HS-5 (cell line): ENCODE data around the gene SPCS2.
"Not testable (repeated sequence)": the region's sequence is repeated elsewhere in the genome, so short reads cannot be mapped to it uniquely, and the experiment has no call there.

Experiments used
- DNase-seq: peaks from one replicate; pipeline ENCODE4 v3.0.0-alpha.2; 2012; ENCODE audit warnings: low read depth

Gene SPCS2

DNA sequence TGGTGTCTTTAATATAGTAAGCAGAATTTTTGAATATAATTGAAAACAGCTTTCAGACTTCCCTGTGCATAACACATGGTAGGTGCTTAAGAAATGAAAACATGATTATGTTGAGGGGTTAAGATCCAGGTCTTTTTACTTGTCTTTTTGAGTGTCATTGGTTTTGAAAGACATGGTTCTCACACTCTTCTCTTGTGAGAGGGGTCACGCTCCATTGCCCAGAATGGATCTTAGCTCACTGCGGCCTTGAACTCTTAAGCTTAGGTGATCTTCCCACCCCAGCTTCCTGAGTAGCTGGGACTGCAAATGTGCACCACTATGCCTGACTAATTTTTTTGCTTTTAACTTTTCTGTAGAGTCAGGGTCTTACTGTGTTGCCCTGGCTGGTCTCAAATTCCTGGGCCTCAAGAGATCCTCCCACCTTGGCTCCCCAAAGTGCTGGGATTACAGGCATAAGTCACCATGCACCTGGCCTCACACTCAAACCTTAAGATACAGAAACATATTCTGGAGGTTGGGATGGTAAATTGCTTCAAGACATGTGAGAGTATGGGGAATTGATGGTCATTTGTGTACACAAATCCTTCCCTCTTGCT is 1.4 kb downstream of the SPCS2 start:
- DNase-seq = no peak

- DNase-seq = no peak
Measured at GRCh38 chr11:74951226-74951625, 2.2 kb downstream of the SPCS2 start.

DNA sequence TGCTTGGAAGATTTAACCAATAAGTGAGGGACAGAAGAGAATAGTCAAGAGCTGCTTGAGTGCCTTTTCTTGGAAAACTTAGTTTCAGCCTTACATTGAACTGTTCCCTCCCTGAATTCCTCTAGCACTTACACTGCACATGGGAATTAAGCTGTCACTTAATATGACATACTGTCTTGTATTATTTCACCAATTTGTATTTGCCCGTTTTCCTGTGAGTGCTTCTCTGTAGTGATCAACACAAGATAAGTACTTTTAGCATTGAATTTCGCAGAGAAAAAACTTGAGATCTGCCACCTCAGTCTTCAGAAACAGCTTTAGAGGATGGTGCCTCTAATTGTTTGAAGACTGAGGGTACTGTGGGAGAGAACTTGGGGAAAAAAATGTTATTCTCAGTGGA is 3.7 kb downstream of the SPCS2 start:
- no peak for DNase-seq

GRCh38 chr11:74953451-74953850 is 4.4 kb downstream of the SPCS2 start:
- DNase-seq = no peak

DNA sequence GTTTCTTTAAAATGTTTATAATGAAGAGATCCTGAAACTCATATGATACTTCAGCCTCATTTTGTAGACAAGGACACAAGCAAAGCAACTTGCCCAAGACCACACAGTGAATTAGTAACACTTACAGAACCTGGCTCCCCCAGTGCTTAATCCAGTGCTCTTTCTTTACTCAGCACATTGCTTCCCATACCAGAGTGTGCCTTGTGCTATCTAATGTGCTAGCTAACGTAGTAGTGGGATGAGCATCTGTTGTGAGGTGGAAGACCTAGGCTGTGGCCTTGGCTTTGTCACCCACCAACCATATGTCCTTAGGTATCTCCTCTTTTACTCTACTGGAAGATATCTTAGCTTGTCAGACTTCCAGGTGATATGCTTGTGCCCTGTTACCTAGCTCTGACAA is 5.1 kb downstream of the SPCS2 start:
- DNase-seq = no peak

DNA sequence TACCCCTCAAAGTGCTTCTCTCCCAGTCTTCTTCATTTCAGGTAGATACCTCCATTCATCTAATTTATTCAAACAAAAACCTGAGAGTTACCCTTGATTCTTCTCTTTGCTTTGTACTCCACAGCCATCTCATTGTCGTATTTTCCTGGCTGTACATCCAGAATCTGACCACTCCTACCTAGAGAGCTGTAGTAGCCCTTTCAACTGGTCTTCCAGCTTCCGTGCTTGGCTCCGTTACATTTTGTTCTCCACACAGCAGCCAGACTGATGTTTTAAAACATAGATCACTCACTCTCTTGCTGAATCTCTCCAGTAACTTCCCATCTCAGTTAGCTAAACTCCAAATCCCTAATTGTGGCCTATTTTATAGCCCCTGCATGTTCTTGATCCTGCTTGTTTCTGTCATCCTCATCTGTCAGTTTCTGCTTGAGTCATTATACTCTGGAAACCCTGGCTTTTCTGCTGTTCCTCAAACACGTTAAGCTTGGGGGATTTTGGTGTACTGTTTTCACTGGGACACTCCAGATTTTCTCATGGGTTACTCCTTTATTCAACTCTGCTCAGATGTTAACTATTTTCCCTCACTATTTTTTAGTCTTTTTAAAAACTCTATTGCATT is 7.4 kb downstream of the SPCS2 start:
- DNase-seq = no peak

- DNase-seq = no peak
Measured at GRCh38 chr11:74957937-74958629, 9.0 kb downstream of the SPCS2 start.

- not testable (repeated sequence) for DNase-seq
Measured at GRCh38 chr11:74960128-74960527, 11.1 kb downstream of the SPCS2 start.

DNA sequence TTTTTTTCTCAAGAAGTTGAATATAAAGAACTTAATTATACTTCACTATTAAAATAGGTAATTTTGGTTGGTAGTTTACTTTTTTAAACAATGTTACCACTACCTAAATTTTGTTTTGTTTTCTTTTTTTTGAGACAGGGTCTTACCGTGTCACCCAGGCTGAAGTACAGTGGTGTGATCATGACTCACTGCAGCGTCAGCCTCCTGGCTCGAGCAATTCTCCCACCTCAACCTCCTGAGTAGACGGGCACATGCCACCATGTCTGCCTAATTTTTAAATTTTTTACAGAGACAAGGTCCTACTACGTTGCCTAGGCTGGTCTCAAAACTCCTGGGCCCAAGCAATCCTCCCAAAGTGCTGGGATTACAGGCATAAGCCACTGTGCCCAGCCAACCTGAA is 17.6 kb downstream of the SPCS2 start:
- no peak for DNase-seq

DNA sequence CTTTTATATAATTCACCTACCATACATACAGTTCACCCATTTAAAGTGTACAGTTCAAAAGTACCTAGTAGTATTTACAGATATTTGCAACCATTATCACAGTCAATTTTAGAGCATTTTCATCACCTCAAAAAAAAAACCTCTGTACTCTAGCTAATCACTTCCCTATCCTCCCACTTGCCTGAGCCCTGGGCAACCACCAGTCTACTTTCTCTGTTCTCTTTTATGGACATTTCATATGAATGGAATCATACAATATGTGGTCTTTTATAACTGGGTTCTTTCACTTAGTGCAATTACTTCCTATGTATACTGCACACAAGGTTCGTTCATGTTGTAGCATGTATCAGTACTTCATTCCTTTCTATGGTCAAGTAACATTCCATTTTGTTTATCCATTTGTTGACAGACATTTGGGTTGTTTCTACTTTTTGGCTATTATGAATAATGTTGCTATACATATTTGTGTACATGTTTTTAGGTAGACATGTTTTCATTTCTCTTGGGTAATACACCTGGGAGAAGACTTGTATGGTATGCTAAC is 21.9 kb downstream of the SPCS2 start:
- DNase-seq = no peak

DNA sequence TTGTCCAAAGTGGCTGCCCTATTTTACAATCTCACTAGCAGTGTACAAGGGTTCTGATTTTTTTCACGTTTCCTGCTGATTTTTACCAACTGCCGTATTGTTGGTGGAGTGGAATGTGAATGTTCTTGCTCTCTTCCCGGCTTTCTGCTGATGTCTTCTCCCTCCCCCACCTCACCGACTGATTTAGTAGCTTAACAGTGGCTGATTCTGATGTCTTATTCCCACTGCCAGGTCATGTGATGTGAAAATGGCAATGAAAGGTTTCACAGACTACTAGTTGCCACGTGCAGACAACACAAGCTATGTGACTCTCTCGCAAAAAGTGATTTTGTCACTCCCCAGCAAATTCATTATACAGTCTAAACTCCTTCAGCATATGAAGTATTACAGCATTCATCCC is 22.4 kb downstream of the SPCS2 start:
- no peak for DNase-seq

DNA sequence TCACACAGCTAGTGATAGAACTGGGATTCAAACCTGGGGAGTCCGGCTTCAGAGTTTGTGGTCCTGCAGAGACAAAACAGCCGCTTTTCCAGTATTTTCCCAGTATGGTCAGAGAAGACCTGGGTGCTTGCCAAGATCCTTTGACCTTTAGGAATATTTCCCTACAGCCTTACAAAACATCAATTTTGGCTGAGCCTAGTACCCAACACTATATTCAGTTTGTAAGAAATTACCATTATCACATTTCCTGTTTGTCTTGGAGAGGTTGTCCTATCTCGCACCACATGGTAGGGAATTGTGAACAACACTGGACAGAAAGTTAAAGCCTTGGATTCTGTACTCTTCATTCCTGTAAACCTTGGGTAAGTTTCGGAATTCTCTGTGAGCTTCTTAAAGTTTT is 29.0 kb downstream of the SPCS2 start:
- DNase-seq = no peak

DNA sequence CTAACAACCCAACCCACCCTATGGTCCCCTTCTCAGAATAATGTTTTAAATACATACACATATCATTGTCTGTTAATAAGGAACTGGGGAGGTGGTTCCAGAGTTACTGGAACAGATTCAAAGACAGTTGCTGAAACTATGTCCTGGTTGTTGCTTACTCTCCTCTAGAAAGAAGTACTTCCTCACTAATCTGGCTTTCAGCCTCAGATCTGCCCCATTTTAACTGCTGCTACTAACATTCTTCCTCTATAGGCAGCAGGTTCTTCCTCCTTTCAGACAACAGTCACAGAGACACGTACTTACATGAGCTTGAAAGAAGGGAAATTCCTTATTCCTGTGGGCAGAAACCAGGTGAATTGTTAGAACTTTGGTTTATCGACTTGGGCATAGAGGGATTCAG is 31.6 kb downstream of the SPCS2 start:
- no peak for DNase-seq

GRCh38 chr11:74981888-74982287 is 32.8 kb downstream of the SPCS2 start:
- no peak for DNase-seq

GRCh38 chr11:74984070-74984469 is 35.0 kb downstream of the SPCS2 start:
- DNase-seq = no peak

GRCh38 chr11:74984730-74985129 is 35.7 kb downstream of the SPCS2 start:
- DNase-seq = no peak

- peak; percentile 50 for DNase-seq
Measured at GRCh38 chr11:74988541-74989259, 39.6 kb downstream of the SPCS2 start, which contains the start of gene NEU3. Gene NEU3 (plus strand): TSS chr11:74988933. CDS start chr11:74989061, 128 bp downstream.

GRCh38 chr11:74989260-74989638 is 40.2 kb downstream of the SPCS2 start:
- no peak for DNase-seq

GRCh38 chr11:74990150-74990549 is 41.1 kb downstream of the SPCS2 start:
- not testable (repeated sequence) for DNase-seq

GRCh38 chr11:74990941-74991340 is 41.9 kb downstream of the SPCS2 start:
- DNase-seq = no peak

DNA sequence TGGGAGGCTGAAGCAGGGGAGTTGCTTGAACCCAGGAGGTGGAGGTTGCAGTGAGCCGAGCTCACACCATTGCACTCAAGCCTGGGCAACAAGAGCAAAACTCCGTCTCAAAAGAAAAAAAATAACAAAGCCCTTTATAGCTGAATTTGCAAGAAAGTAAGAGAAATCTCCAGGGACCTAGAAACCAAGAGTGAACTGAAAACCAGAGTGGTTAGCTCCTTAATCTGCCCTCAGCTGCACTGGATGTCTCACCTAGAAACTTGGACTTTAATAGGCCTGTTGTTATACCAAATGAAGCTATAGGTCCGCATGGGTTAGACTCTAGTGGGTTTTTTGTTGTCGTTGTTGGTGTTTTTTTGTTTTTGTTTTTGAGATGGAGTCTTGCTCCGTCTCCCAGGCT is 43.8 kb downstream of the SPCS2 start:
- no peak for DNase-seq

GRCh38 chr11:75000975-75001354 is 51.9 kb downstream of the SPCS2 start:
- no peak for DNase-seq

- no peak for DNase-seq
Measured at GRCh38 chr11:75001686-75002085, 52.6 kb downstream of the SPCS2 start.
